GM18520 (cell line): ENCODE results near the gene ANKS1B.
A peak's percentile ranks its signal among the peaks of the same experiment; 100 is the strongest.

Experiments
- ATAC-seq: cut with Tn5 transposase; IDR thresholded peaks from one replicate; pipeline ENCODE4 v1.9.1; 2021; ENCODE audit not compliant: unreplicated experiment

ANKS1B gene

DNA sequence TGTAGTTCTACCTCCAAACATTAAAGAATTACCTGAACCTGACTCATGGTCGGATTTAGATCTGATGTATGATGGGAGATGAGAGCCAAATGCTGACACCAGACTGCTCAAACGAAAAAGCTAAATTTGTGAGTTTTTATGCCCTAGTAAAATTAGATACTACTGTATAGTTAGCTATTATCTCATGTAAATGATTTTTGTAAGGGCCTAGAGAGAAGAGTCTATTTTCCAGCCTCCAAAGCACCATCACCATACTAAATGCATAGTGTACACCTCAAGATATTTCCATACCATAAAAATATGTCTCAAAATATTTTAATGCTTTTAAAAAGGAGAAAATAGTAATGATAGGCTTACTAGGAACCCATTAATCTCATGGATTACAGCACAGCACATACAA is 18.3 kb downstream of the ANKS1B start:
- ATAC-seq: no peak

DNA sequence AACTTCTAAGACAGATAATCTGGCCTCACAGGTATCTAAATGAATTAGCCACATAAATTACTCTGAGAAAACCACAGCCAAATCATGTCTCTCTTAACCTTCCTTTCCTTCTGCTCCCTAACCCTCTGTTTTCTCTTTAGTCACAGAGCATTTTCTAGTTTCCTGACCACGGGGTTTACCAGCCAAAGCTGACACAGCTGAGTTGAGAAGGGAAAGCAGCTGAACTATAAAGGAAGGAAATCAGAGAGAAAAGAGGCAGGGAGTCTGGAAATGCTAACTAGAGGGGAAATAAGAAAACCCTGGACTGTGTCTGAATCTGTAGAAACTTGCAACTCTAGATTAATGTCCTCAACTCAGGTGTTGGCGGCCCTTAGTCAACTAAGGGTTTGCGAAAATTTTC is 24.4 kb downstream of the ANKS1B start:
- ATAC-seq: no peak

DNA sequence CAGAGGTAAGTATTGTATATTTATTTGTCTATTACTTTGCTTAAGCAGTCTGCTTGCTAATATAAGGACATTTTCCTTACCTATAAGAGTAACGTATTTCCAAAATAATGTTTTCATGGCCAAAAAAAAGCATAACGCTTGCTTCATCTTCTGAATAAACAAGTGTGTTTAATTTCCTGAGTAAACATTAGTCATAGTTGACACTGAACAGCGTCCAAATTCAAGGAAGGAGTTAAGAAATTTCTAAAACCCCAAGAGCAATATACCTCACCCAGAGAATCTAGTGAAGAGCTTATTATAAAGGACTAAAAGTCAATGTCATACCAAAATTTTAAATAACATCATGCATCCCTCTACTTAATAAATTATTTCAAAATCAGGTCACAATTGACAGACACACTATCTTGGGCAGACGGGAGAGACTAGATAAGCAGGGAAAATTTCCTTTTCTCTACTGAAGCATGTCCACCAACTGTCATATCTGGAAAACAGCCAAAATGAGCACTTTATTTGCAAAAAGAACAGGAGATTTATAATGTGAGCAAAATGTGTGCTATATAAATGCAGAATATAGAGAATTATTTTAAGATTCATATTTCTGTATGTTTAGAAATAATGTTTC is 25.1 kb downstream of the ANKS1B start:
- no peak for ATAC-seq

DNA sequence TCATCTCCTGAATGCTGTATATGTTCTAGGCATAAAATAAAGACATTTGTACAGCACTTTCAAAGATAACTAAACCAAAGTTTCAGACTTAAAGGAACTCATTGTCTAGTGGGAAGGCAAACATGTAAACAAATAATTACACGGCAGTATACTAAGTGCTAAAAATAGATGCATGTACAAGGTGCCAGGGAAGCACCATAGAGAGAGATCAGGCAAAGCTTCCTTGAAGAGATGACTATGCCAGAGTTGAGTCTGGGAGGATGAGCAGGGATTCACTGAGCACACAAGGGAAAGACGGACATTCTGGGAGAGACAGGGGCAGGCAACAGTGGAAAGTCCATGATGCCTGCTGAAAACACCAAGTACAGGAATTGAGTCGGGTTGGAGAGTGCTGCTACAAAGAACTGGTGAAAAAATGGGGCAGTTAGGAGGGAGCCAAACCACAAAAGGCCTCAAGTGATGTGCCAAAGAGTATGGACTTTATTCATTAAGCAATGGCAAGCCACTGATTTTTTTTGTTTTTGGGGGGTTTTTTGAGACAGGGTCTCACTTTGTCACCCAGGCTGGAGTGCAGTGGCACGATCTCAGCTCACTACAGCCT is 26.8 kb downstream of the ANKS1B start:
- no peak for ATAC-seq

DNA sequence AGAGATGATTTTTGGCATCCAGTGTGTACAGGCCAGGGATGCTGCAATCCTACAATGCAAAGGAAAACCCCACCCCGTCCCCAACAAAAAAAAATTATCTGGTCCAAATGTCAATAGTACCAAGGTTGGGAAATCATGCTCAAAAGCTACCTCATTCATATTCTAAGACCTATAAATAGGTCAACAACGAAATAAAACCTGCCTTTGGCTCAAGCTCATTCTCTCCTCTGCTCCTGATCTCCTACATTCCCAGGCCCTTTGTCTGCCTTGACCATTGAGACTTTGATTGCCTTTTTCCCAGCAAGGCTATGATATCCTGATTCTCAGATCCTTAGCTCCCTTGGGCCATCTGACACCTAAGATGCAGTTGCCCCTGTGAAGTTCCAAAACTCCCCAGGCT is 30.0 kb downstream of the ANKS1B start:
- ATAC-seq: no peak

DNA sequence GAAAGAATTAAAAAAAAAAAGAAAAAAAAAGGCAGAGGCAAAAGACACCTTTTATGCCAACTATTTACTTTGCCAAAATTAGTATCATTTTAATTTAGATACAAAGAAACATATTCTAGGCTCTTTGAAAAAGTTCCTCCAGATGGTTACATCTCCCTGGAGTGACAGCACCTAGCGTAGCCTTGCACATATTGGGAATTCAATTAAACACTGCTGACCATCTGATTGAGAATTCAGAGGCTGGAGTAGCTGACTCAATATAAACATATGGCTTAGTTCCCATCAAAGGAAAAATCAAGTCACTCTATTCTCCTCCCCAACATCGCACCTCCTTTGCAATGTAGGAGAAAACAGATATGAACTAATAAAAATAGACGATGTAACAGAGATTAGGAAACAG is 36.4 kb downstream of the ANKS1B start:
- no peak for ATAC-seq

DNA sequence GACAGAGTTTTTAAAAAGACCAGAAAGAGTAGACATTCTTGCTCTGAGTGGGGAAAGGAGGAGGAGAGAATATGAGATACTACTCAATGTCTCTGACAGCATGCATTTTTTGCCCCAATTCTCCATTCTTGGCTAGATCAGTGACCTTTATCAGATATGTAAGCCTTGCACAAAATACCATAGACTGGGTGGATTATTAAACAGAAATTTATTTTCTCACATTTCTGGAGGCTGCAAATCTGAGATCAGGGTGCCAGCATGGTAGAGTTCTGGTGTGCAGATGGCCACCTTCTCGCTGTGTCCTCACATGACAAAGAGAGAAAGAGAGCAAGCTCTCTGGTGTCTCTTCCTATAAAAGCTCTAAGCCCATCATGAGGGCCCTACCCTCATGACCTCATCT is 38.6 kb downstream of the ANKS1B start:
- ATAC-seq: no peak

DNA sequence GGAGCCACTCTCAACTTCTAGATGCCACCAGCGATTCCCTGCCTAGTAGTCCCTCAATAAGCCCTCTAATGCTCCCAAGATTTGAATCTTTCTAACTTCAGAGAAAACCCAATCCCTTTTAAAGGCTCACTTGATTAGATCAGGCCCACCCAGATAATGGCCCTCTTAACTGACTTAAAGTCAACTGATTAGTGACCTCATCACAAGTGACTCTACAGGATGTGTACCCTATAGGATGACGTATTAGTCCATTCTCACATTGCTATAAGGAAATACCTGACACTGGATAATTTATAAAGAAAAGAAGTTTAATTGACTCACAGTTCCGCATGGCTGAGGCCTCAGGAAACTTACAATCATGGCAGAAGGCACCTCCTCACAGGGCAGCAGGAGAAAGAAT is 49.1 kb downstream of the ANKS1B start:
- ATAC-seq: no peak

DNA sequence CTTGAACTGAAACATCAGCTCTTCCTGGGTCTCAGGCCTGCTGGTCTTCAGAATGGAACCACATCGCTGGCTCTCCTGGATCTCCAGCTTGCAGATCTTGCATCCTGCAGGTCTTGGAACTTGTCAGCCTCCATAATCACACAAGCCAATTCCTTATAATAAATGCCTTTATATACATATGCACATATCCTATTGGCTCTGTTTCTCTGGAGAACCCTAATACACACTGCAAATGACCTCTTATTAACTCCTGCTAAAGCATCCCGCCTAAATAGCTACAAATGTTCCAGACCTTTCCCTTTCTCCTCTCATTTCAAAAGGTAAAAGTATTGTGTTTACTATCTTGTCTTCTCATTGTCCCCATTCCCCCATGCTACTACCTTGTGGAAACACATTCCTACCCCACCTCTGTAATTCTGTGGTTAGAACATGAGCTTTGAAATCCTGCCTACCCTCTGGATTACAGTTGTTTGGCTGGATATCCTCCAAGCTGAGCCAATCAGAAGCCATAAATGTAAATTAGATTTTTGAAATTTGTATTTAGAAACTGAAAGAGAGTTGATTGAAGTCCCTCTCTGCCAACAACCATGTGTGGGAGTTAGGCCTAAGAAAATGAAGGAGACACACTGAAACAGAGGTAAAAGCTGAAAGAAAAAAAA is 58.1 kb downstream of the ANKS1B start:
- no peak for ATAC-seq

DNA sequence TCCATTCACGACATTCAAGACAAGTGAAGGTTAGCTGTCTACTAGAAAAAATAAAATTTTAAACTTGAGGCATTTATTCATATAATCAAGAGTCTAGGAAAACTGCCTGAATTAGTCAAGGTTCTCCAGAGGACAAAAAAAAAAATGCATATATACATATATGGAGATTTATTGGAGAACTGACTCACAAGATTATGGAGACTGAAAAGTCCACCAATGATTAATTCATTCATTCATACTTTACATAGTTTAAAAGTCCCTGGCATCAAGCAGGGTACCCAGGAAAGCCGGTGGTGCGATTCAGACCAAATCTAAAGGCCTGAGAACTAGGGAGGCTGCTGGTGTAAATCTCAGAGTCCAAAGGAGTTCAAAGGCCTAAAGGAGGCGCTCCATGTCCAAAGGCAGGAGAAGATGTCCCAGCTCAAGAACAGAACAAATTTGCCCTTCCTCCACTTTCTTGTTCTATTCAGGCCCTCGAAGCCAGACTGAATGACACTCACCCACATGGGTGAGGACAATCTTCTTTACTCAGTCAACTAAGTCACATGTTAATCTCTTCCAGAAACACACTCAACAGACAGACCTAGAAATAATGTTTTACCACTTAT is 64.3 kb downstream of the ANKS1B start:
- no peak for ATAC-seq

DNA sequence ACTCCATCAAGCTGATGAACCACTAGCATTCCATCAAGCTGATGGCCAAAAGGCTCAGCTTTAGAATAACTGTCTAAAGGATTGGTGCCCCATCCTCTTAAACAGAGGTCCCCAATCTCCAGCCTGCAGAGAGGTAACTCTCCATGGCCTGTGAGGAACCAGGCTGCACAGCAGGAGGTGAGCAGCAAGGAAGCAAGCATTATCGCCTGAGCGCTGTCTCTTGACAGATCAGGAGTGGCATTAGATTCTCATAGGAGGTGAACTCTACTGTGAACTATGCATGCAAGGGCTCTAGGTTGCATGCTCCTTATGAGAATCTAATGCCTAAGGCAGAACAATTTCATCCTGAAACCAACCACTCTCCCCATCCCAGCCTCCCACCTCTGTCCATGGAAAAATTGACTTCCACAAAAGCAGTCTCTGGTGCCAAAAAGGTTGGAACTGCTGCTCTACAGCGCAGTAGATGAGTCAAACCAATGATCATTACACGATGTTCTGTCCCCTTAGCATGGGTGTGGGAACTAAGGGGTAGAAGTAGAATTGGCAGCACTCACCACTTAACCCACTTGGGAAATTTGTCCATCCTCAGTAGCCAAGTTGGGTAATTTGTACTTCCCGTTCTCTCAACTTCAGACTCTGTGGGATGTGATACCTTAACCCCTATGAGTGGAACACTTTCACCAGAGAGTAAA is 66.9 kb downstream of the ANKS1B start:
- no peak for ATAC-seq

DNA sequence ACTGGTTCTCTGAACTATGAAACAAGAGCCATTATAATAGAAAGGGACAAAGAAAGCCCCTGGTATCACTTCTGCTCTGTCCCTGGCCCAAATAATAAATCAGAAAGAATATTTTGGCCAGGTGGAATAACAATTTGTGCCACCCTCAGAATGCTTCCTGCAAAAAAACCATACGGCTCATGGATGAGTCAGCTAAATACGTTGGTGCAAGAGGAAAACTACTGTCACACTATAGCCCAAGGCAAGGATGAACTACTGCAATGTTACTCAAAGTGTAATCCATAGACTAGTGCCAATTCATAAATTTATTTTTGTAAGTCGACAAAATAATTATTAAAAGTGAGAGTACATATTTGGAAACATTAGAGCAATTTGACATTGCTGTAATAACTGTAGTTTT is 68.2 kb downstream of the ANKS1B start:
- ATAC-seq: no peak

DNA sequence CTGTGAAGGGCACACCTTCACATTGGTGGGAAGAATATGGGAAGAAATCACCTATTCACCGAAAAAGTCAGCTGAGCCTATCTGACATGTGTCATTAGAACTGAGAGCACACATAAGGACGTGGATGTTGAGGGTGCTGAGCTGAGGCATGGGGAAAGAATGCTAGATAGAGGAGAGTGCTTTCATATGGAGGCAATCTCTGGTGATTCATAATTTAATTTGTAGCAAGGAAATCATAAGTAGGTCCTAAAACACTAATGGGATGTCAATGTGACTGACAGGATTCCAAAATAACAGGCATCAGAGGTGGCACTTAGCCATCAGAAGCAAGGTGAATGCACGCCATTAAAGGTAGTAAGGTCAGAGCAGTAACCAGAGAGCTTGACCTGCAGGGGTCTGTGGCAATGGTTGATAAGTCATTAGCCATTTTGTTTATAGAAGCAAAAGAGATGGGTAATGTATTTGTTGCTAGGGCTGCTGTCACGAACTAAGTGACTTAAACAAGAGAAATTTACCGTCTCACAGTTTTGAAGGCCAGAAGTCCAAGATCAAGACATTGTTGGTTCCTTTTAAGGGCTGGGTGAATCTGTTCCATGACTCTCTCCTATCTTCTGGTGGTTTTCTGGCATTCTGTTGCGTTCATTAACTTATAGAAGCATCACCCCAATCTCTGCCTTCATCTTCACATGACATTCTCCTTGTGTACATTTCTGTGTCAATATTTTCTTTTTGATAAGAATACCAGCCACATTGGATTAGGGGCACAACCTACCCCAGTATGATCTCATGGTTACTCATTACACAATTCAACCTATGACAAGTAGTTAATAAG is 69.3 kb downstream of the ANKS1B start:
- ATAC-seq: no peak

DNA sequence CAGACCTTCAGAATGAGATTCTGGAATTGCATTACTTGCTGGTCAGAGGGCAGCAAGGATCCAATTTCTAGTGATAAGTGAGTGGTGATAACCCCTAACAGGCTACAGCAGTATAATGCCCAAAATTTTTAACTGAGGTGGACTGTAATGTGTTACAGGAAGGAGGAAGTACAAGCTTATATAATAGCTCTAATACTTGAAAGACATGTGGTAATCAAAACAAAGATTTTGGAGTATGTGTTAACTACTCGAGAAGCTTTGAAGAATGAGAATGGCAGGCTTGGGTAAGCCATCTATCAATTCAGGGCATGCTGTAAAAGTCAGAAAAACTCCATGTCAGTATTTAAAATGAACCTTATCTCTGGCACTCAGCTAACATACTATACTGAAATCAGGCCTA is 70.5 kb downstream of the ANKS1B start:
- no peak for ATAC-seq

DNA sequence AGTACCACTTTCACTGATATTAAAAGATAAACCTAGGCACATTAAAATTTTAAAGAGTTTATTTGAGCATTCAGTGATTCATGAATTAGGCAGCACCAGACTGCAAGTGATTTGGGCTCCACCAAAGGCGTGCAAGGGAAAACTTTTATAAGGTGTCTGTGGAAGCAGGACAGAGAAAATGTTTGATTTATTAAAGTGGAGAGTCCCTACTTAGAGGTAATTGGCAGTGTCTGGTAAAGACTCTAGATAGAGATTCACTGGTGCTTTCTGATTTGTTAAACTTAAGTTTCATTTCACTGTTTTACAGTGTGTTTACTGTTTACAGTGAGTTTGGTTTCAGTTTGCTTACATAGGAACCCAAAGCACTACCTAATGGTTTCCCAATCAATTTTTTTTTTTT is 72.8 kb downstream of the ANKS1B start:
- ATAC-seq: peak; percentile 81

DNA sequence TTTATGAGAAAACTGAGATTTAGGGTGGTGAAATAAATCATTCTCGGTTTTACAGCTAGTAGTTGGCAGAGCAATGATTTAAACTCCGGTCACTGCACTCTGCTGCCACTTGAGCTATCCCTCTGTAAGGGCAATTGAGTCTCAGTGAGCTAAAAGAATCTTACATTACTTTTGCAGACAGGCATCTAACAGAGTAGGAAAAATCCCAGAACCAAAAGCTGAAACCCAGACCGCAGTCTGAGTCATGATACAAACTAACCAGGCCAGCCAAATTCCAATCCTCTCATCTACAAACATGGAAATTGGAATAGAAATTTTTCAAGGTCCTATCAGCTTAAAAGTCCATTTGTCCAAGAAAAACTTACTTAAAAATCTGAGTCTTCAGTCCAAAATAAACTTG is 73.7 kb downstream of the ANKS1B start:
- ATAC-seq: no peak

DNA sequence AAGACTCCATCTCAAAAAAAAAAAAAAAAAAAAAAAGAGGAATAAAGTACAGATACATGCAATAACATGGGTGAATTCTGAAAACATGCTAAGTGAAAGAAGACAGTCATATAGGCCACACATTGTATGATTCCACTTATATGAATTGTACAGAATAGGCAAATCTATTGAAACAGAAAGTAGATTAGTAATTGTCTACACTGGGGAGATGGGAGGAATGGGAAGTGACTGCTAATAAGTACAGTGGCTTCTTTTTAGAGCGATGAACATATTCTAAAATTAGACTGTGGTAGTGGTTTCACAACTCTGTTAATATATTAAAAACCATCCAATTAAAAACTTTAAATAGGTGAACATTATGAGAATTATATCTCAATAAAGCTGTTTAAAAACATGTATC is 74.4 kb downstream of the ANKS1B start:
- no peak for ATAC-seq

DNA sequence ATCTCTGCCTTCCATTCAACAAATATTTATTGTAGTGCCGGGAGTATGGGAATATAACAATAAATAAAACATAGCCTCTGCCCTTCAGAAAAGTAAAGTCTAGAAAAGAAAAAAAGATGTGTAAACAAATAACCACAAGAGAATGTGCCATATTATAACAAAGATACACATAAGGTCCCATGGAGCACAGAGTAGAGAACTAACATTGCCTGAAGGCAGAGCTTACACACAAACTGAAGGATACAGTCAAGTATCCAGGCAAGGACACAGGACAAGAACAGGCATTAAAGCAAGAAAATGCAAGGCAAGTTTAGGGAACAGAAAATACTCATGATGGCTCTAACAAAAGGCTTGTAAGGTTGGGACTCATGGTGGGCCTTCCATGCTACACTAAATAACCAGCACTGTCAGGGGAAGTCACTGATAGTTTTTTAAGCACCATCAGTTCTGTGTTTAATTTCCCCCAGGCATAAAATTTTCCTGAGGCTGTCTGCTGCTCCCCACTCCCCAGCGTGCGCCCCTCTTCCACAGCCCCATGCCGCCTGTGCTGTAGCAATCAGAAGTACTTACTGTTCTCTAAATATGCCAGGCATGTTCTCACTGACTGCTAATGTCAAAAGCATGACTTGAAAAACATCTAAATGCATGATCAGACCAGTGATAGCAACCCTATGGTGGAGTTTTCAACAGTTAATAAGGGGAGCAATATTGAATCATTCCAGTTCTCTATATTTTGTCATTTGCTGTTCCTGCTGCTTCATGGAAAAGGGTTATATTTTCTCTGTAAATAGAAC is 77.8 kb downstream of the ANKS1B start:
- ATAC-seq: no peak

DNA sequence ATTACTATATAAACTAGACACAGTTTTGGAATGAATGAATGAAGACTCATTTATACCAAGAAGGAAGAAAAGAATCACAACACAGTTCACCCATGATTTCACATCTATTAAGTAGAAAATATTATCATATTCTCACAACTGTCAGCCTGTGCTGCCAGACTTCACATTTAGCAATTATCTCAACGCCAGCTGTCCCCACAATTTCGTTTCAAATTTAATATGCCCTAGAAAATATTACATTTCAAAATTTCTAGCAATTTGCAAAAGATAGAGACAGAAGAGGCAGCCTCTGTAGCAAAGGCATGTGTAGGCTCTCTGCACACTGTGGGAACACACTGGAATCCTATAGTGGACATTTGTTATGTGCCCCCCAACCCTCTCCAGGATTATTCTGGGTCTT is 83.6 kb downstream of the ANKS1B start:
- no peak for ATAC-seq

DNA sequence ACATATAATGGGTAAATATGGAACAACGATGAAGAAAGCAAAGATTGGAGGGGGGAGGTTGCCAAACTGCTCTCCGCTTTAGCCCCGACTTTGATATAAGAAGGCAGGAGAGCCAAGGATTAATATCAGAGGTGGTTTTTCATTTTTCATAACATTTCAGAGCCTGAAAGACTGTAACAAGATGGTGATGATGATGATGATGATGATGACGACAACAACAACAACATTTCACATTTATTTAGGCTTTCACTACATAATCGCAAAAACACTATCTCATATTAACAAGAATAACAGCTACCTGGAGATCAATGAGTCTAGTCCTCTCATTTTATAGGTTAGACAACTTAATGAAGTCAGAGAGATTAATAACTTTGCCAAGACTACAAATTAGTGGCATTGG is 86.1 kb downstream of the ANKS1B start:
- ATAC-seq: no peak
